Measurements from ENCODE around the gene EEF1G.

DNA sequence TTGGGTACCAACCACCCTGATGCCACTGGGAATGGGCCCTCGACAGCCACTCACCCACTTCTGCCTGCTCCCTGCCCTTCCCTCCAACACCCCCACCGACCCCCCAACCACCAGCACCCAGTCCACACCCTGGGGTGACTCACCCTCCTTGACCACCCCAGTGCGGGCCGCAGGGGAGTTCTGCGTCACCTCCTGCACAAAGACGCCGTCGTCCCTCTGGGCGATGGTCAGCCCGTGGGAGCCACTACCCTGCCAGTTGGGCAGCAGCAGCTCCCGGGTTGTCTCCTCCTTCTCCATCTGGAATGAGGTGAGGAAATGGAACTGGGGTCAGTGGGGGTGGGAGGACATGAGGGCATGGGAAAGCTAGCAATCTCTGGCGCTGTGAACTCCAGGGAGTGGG lies 37.9 kb downstream of the EEF1G start:
- TF ChIP-seq, protein P1, sequence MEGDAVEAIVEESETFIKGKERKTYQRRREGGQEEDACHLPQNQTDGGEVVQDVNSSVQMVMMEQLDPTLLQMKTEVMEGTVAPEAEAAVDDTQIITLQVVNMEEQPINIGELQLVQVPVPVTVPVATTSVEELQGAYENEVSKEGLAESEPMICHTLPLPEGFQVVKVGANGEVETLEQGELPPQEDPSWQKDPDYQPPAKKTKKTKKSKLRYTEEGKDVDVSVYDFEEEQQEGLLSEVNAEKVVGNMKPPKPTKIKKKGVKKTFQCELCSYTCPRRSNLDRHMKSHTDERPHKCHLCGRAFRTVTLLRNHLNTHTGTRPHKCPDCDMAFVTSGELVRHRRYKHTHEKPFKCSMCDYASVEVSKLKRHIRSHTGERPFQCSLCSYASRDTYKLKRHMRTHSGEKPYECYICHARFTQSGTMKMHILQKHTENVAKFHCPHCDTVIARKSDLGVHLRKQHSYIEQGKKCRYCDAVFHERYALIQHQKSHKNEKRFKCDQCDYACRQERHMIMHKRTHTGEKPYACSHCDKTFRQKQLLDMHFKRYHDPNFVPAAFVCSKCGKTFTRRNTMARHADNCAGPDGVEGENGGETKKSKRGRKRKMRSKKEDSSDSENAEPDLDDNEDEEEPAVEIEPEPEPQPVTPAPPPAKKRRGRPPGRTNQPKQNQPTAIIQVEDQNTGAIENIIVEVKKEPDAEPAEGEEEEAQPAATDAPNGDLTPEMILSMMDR (IDR thresholded peaks at IDR 0.05) = no peak
- TF ChIP-seq POLR2A (IDR thresholded peaks at IDR 0.05) (no peak), POLR2AphosphoS5 (IDR thresholded peaks at IDR 0.05) (no peak), EP300 (IDR thresholded peaks at IDR 0.05) (no peak)
